ENCODE data around the gene TRIO.

DNA sequence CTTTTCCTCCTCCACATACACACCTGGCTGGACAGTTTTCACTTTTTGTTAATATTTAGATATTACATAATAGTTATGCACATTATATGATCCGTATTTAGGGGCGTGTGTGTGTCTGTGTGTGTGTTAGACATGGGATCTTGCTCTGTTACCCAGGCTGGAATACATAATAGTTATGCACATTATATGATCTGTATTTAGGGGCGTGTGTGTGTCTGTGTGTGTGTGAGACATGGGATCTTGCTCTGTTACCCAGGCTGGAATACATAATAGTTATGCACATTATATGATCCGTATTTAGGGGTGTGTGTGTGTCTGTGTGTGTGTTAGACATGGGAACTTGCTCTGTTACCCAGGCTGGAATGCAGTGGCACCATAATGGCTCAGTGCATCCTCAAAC is 239.5 kb downstream of the TRIO start:
- no peak for TF ChIP-seq ZNF274 (IDR thresholded peaks at IDR 0.05; ENCODE audit: low read depth, low read length)
- no peak for TF ChIP-seq SUZ12 (IDR thresholded peaks at IDR 0.05; ENCODE audit: extremely low read depth, insufficient read depth, insufficient read length)
